GM12878 (cell line): ENCODE data around the gene PINLYP. TPM values are rescaled to one million over a fixed set of nuclear protein-coding genes. Genes with fewer than 3 reads are reported as not detected.
"Not testable (repeated sequence)": the region's sequence is repeated elsewhere in the genome, so short reads cannot be mapped to it uniquely, and the experiment has no call there.

ENCODE experiments used
- ATAC-seq: fragments of 200-7000 bp; cut with Tn5 transposase; 3 replicates; pipeline ENCODE4 v1.9.1; 2020; ENCODE audit warnings: mild to moderate bottlenecking, moderate library complexity
- BruUV-seq: library from RNA; stranded (reverse); fragments of 400-500 nt; replicated peaks from 2 replicates; lab custom pipeline; 2021; lab: Mats Ljungman, UMichigan
- CTCF ChIA-PET: fragments of 300-600 bp; sonication (Branson Sonifier 250); formaldehyde crosslinking; extraction: SDS; loops from one replicate; lab custom pipeline; 2021; ENCODE audit warnings: inconsistent platforms; lab: Yijun Ruan, JAX
- POLR2A ChIA-PET: fragments of 350-600 bp; formaldehyde crosslinking; extraction: SDS; loops from one replicate; lab custom pipeline; 2021; ENCODE audit warnings: inconsistent platforms; lab: Charles Lee
- RAD21 ChIA-PET: fragments of 300-600 bp; sonication (Branson Sonifier 250); formaldehyde crosslinking; loops from one replicate; lab custom pipeline; 2023; ENCODE audit warnings: antibody characterized with exemption; ENCODE audit not compliant: unreplicated experiment; lab: Charles Lee
- SMC1A ChIA-PET: fragments of 300-600 bp; sonication (Branson Sonifier 250); formaldehyde crosslinking; loops from one replicate; lab custom pipeline; 2023; ENCODE audit not compliant: unreplicated experiment, uncharacterized antibody; lab: Charles Lee
- DNase-seq: peaks from one replicate; pipeline ENCODE4 v3.0.0-alpha.2; 2011; ENCODE audit warnings: low read depth, low spot score
- FAIRE-seq: peaks from 3 replicates; lab custom pipeline; 2011; peaks lifted over from hg19 to GRCh38; lab: Jason Lieb, UNC
- H2AFZ ChIP-seq: 2 replicates; pipeline ENCODE4 v1.6.0; 2011; ENCODE audit warnings: low read depth, low read length, control low read depth; ENCODE audit not compliant: control insufficient read depth
- H3K27ac ChIP-seq: 2 replicates; pipeline ENCODE4 v1.5.1; 2011; ENCODE audit warnings: control low read depth; ENCODE audit not compliant: control insufficient read depth, insufficient read depth
- H3K27me3 ChIP-seq, 2 experiments: replicated peaks in 1 of 2; 2 replicates each; pipeline versions ENCODE4 v1.6.0 to v1.6.1; 2011; ENCODE audit warnings: low read length in 1 of 2; ENCODE audit not compliant: control insufficient read depth in 2 of 2, insufficient read depth in 2 of 2
- H3K36me3 ChIP-seq, 2 experiments: 2 replicates each; pipeline ENCODE4 v1.5.1; 2011; ENCODE audit warnings: low read length in 1 of 2; ENCODE audit not compliant: control insufficient read depth in 2 of 2, insufficient read depth in 2 of 2
- H3K4me1 ChIP-seq: 2 replicates; pipeline ENCODE4 v1.6.1; 2011; ENCODE audit warnings: mild to moderate bottlenecking, low read length, moderate library complexity, mixed read lengths; ENCODE audit not compliant: control insufficient read depth, insufficient read depth
- H3K4me2 ChIP-seq: 2 replicates; pipeline ENCODE4 v1.6.0; 2011; ENCODE audit warnings: control low read depth; ENCODE audit not compliant: control insufficient read depth, insufficient read depth
- H3K4me3 ChIP-seq: fragments of 200-600 bp; sonication (generic); 2 replicates; pipeline ENCODE4 v1.5.1; 2016
- H3K79me2 ChIP-seq: 2 replicates; pipeline ENCODE4 v1.6.0; 2011; ENCODE audit warnings: low read length; ENCODE audit not compliant: control insufficient read depth, insufficient read depth
- H3K9ac ChIP-seq: 2 replicates; pipeline ENCODE4 v1.8.0; 2011; ENCODE audit warnings: low read length, control low read depth, mixed read lengths; ENCODE audit not compliant: control insufficient read depth, insufficient read depth
- H3K9me3 ChIP-seq: replicated peaks from 3 replicates; pipeline ENCODE4 v1.5.1; 2011; ENCODE audit warnings: mild to moderate bottlenecking, low read length; ENCODE audit not compliant: control insufficient read depth, insufficient read depth
- H4K20me1 ChIP-seq: 2 replicates; pipeline ENCODE4 v1.6.0; 2011; ENCODE audit not compliant: control insufficient read depth, insufficient read depth
- BACH1 ChIP-seq: fragments of 450-650 bp; IDR thresholded peaks from 2 replicates; pipeline ENCODE4 v1.6.1; 2017; ENCODE audit warnings: mild to moderate bottlenecking, borderline replicate concordance
- FOXM1 ChIP-seq: IDR thresholded peaks from 2 replicates; pipeline ENCODE4 v1.6.1; 2012; ENCODE audit warnings: low read depth, mild to moderate bottlenecking, inconsistent platforms, low read length, moderate library complexity
- GATAD2B ChIP-seq: fragments of 450-650 bp; conservative IDR thresholded peaks from 2 replicates; pipeline ENCODE4 v1.6.1; 2017; ENCODE audit warnings: low read depth, mild to moderate bottlenecking, moderate library complexity
- HDAC2 ChIP-seq: fragments of 200-600 bp; sonication (generic); IDR thresholded peaks from 2 replicates; pipeline ENCODE4 v1.6.1; 2017
- IKZF1 ChIP-seq: fragments of 450-650 bp; conservative IDR thresholded peaks from 2 replicates; pipeline ENCODE4 v1.6.1; 2017; ENCODE audit warnings: antibody characterized with exemption, mild to moderate bottlenecking
- NFYA ChIP-seq: IDR thresholded peaks from 2 replicates; pipeline ENCODE4 v1.6.1; 2011; ENCODE audit warnings: low read depth, mild to moderate bottlenecking, low read length, improper control_type of control experiment, borderline replicate concordance
- PAX8 ChIP-seq: fragments of 450-650 bp; IDR thresholded peaks from 2 replicates; pipeline ENCODE4 v1.6.1; 2017; ENCODE audit warnings: mild to moderate bottlenecking, moderate library complexity
- RAD21 ChIP-seq: IDR thresholded peaks from 2 replicates; pipeline ENCODE4 v1.6.1; 2011; ENCODE audit warnings: mild to moderate bottlenecking, low read depth, low read length, moderate library complexity; ENCODE audit not compliant: insufficient read depth
- SMAD1 ChIP-seq: fragments of 450-650 bp; IDR thresholded peaks from 2 replicates; pipeline ENCODE4 v1.6.1; 2018; ENCODE audit warnings: mild to moderate bottlenecking, low read depth; ENCODE audit not compliant: partially characterized antibody
- SPI1 ChIP-seq: IDR thresholded peaks from 2 replicates; pipeline ENCODE4 v1.6.1; 2011; ENCODE audit warnings: low read depth, mild to moderate bottlenecking, low read length, moderate library complexity, borderline replicate concordance; ENCODE audit not compliant: insufficient read depth
- STAT1 ChIP-seq: fragments of 450-650 bp; conservative IDR thresholded peaks from 2 replicates; pipeline ENCODE4 v1.6.1; 2014; ENCODE audit warnings: antibody characterized with exemption, mild to moderate bottlenecking
- STAT3 ChIP-seq: IDR thresholded peaks from 2 replicates; pipeline ENCODE4 v1.6.1; 2011; ENCODE audit warnings: low read depth, low read length, improper control_type of control experiment
- SUPT20H ChIP-seq: IDR thresholded peaks from 2 replicates; pipeline ENCODE4 v1.6.1; 2011; ENCODE audit warnings: low read depth, mild to moderate bottlenecking, low read length, moderate library complexity, borderline replicate concordance; ENCODE audit not compliant: control insufficient read depth
- ZNF622 ChIP-seq: fragments of 450-650 bp; IDR thresholded peaks from 2 replicates; pipeline ENCODE4 v1.6.1; 2017; ENCODE audit warnings: mild to moderate bottlenecking, inconsistent platforms
- WGBS: methylation state at CpG from one replicate; pipeline ENCODE4 v1.1.6; 2016; ENCODE audit warnings: low lambda C conversion rate; ENCODE audit not compliant: insufficient replicate concordance, insufficient coverage; ENCODE audit errors: missing lambda C conversion rate; 5-methylcytosine and 5-hydroxymethylcytosine counted together
- in situ Hi-C: fragments of 300-500 bp; cut with MboI; formaldehyde crosslinking; loops from 9 replicates; pipeline ENCODE4 v1.14.3; 2018; ENCODE audit warnings: mixed read lengths
- intact Hi-C: fragments of 100-400 bp; cut with micrococcal nuclease; formaldehyde crosslinking; loops from one replicate; pipeline ENCODE4 v1.14.2; 2022; ENCODE audit not compliant: unreplicated experiment
- polyA plus RNA-seq, 11 experiments: library from polyadenylated mRNA; depleted of rRNA in 4 of 11; unstranded in 6 of 11; stranded (reverse) in 5 of 11; fragments of >200 nt; fragmentation: Nextera tagmentation in 4 of 11; fragmentation: Illumina TruSeq in 1 of 11; extraction: Ambion mirVana in 4 of 11; extraction: Trizol in 1 of 11; gene quantifications; 1 replicate in 1 of 11; 2 replicates in 10 of 11; pipeline versions ENCODE4 v1.2.1 to v1.2.3, GENCODE V29; 2011 to 2016; ENCODE audit warnings: inconsistent platforms in 2 of 11, missing spikeins in 2 of 11, low read depth in 1 of 11
- total RNA-seq, 4 experiments: library from RNA; depleted of rRNA in 3 of 4; stranded (reverse); fragments of >200 nt in 3 of 4; fragmentation: Illumina TruSeq in 1 of 4; extraction: Trizol in 1 of 4; gene quantifications; 2 replicates each; pipeline versions ENCODE4 v1.2.1 to v1.2.3, GENCODE V29; 2013 to 2021
- TF ChIP-seq, protein P1 (sequence below), 3 experiments: IDR thresholded peaks in 2 of 3; conservative IDR thresholded peaks in 1 of 3; 2 replicates each; pipeline ENCODE4 v1.5.1; 2011; ENCODE audit warnings: low read depth in 3 of 3, low read length in 3 of 3, mild to moderate bottlenecking in 3 of 3, control low read depth in 2 of 3, moderate library complexity in 2 of 3, inconsistent platforms in 1 of 3, mixed read lengths in 1 of 3; ENCODE audit not compliant: control insufficient read depth in 2 of 3, insufficient read depth in 1 of 3; ENCODE audit errors: extremely low read depth in 1 of 3
- TF ChIP-seq, protein P2 (sequence below): fragments of 450-650 bp; IDR thresholded peaks from 2 replicates; pipeline ENCODE4 v1.6.1; 2017; ENCODE audit warnings: mild to moderate bottlenecking, low read depth, inconsistent platforms; ENCODE audit not compliant: poor library complexity, severe bottlenecking

Gene PINLYP
- total and polyA plus RNA-seq, 10 of the 15 experiments (the other 5 are each of a cell fraction or from before 2014, with no cell fraction given): 1.0 to 26.9 (median 11.4) TPM

DNA sequence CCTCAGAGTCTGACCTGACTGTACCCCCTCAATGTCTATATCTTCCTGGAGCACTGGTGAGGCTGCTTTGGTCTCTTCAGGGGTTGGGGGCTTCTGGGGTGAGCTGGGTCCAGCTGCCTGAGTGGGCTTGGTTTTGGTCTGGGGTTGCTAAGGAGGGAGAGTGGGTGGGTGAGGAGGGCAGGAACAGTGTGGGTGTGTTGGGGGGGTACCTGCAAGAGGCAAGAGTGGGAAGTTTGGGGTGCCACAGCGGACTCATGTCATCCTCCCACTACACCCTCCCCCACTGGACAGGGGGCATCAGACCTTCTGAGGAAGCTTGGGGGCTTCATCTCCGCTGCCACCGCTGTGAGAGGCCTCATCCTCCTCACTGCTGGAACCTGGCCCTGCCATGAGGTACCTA lies 29.0 kb upstream of the PINLYP start:
- ChIA-PET CTCF (no interaction called here), POLR2A (interaction anchor here (0.6 kb wide), 1 partner anchor 21 kb away, joined by 3 read pairs; no protein-coding TSS in a partner anchor), SMC1A (no interaction called here), RAD21 (no interaction called here)
- H3K9me3 ChIP-seq: no peaks in the 10 kb centered on the region
- H4K20me1 ChIP-seq: no peaks in the 10 kb centered on the region
- H3K27ac ChIP-seq: no peak overlapping the region
- H3K4me2 ChIP-seq: no peak overlapping the region
- WGBS: 96% methylated on average over 3 of the region's 3 CpGs
- no TSS peak for BruUV-seq
- no peak for ATAC-seq
- no peak for FAIRE-seq
- in situ Hi-C loops: no loop called here
- intact Hi-C loops: no loop called here
- H2AFZ ChIP-seq: no peak overlapping the region
- no peak overlapping the region for H3K4me3 ChIP-seq
- H3K9ac ChIP-seq: no peak overlapping the region
- DNase-seq: no peak
- no peaks in the 10 kb centered on the region for H3K79me2 ChIP-seq
- peaks cover 13 to 16% of the 10 kb centered on the region in 2 experiments for H3K36me3 ChIP-seq
- no peaks in the 10 kb centered on the region for H3K4me1 ChIP-seq
- H3K27me3 ChIP-seq: no peaks in the 10 kb centered on the region
- TF ChIP-seq IKZF1: no peak
- TF ChIP-seq SUPT20H: no peak
- no peak for TF ChIP-seq NFYA
- TF ChIP-seq, protein P1, sequence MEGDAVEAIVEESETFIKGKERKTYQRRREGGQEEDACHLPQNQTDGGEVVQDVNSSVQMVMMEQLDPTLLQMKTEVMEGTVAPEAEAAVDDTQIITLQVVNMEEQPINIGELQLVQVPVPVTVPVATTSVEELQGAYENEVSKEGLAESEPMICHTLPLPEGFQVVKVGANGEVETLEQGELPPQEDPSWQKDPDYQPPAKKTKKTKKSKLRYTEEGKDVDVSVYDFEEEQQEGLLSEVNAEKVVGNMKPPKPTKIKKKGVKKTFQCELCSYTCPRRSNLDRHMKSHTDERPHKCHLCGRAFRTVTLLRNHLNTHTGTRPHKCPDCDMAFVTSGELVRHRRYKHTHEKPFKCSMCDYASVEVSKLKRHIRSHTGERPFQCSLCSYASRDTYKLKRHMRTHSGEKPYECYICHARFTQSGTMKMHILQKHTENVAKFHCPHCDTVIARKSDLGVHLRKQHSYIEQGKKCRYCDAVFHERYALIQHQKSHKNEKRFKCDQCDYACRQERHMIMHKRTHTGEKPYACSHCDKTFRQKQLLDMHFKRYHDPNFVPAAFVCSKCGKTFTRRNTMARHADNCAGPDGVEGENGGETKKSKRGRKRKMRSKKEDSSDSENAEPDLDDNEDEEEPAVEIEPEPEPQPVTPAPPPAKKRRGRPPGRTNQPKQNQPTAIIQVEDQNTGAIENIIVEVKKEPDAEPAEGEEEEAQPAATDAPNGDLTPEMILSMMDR (IDR thresholded peaks at IDR 0.05 in 2 of 3, conservative IDR thresholded peaks at IDR 0.05 in 1 of 3; ENCODE audit: control insufficient read depth in 2 of 3, extremely low read depth in 1 of 3, insufficient read depth in 1 of 3, low read depth in 3 of 3, low read length in 3 of 3): no peak
- no peak for TF ChIP-seq RAD21
- TF ChIP-seq SMAD1: no peak
- no peak for TF ChIP-seq STAT1
- no peak for TF ChIP-seq BACH1
- TF ChIP-seq STAT3: no peak
- TF ChIP-seq, protein P2, sequence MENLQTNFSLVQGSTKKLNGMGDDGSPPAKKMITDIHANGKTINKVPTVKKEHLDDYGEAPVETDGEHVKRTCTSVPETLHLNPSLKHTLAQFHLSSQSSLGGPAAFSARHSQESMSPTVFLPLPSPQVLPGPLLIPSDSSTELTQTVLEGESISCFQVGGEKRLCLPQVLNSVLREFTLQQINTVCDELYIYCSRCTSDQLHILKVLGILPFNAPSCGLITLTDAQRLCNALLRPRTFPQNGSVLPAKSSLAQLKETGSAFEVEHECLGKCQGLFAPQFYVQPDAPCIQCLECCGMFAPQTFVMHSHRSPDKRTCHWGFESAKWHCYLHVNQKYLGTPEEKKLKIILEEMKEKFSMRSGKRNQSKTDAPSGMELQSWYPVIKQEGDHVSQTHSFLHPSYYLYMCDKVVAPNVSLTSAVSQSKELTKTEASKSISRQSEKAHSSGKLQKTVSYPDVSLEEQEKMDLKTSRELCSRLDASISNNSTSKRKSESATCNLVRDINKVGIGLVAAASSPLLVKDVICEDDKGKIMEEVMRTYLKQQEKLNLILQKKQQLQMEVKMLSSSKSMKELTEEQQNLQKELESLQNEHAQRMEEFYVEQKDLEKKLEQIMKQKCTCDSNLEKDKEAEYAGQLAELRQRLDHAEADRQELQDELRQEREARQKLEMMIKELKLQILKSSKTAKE: no peak
- TF ChIP-seq SPI1: no peak
- TF ChIP-seq HDAC2: no peak
- no peak for TF ChIP-seq PAX8
- TF ChIP-seq FOXM1: no peak
- TF ChIP-seq GATAD2B: no peak
- TF ChIP-seq ZNF622: no peak

DNA sequence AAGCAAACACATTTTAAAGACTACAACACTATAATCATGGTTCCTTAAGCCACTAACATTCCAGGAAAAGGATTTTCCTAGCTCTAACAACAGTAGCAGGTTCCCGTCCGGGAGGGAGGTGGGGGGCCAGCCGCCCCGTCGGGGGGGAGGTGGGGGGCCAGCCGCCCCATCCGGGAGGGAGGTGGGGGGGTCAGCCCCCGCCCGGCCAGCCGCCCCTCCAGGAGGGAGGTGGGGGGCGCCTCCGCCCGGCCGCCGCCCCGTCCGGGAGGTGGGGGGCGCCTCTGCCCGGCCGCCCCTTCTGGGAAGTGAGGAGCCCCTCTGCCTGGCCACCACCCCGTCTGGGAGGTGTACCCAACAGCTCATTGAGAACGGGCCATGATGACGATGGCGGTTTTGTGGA lies 27.7 kb upstream of the PINLYP start:
- H3K9ac ChIP-seq, DNase-seq, intact Hi-C loops, H3K27me3 ChIP-seq, H3K9me3 ChIP-seq, ATAC-seq, in situ Hi-C loops, SMC1A ChIA-PET, H3K4me3 ChIP-seq, CTCF ChIA-PET, FAIRE-seq, H2AFZ ChIP-seq, BruUV-seq, H3K4me2 ChIP-seq, H3K4me1 ChIP-seq, H3K79me2 ChIP-seq, H4K20me1 ChIP-seq, H3K27ac ChIP-seq, RAD21 ChIA-PET: not testable (repeated sequence)
- peaks cover 12 to 17% of the 10 kb centered on the region in 2 experiments for H3K36me3 ChIP-seq
- POLR2A ChIA-PET: interaction anchor here (0.6 kb wide), 1 partner anchor 115 kb away, joined by 3 read pairs; no protein-coding TSS in a partner anchor
- WGBS: no CpG with 5 or more reads among the region's 24 CpGs
